HG02763 (cell line): Measurements from ENCODE around the gene HAND1.

ENCODE experiments used
- ATAC-seq: cut with Tn5 transposase; IDR thresholded peaks from one replicate; pipeline ENCODE4 v1.9.1; 2021; ENCODE audit warnings: mild to moderate bottlenecking, moderate library complexity; ENCODE audit not compliant: unreplicated experiment

The HAND1 gene

GRCh38 chr5:154478224-154478565 is at the start of gene HAND1:
TSS of gene HAND1 (minus strand) at chr5:154478227. CDS start at chr5:154478008, 219 bp downstream.
- no peak for ATAC-seq

- no peak for ATAC-seq
Observed at GRCh38 chr5:154526231-154527226, 48.5 kb upstream of the HAND1 start.

- ATAC-seq, result no peak
Observed at GRCh38 chr5:154524859-154525258, 46.8 kb upstream of the HAND1 start.

DNA sequence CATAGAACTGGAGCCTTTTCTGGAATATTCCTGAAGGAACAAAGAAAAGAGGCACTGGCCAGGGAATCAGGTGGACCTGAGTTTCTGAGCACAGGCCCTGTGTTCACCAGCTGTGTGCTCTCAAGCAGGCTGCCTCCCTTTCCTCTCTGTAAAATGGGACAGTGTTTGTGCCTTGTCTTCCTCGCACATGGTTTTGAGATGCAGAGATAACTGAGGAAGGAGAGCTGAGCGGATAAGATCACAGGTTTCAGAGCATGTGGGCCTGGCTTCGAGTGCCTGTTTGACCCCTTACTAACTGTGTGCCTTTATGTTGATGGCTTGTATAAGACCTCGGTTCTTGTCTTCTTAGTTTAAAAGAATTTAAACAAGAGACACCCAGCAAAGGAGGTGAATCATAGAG is 46.2 kb upstream of the HAND1 start:
- no peak for ATAC-seq

GRCh38 chr5:154523709-154524108 is 45.7 kb upstream of the HAND1 start:
- ATAC-seq, result no peak

DNA sequence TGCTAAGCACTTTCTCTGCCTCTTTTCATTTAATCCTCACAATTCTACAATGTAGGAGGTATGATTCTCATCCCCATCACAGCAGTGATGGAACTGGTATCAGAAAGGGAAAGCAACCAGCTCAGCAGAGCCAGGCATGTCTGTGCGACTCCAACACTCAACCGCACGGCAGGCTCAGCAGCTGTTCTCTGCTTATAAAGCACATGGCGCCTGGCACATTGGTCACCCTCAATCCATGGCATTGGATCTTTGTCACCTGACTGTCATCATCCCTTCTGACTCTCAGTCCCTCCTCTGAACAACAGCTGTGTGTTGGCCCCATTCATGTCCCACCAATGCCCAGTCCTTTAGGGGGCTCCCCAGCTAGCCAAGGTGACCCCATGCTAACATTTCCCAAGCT is 45.1 kb upstream of the HAND1 start:
- no peak for ATAC-seq

- ATAC-seq, result no peak
Observed at GRCh38 chr5:154522284-154522683, 44.3 kb upstream of the HAND1 start.

DNA sequence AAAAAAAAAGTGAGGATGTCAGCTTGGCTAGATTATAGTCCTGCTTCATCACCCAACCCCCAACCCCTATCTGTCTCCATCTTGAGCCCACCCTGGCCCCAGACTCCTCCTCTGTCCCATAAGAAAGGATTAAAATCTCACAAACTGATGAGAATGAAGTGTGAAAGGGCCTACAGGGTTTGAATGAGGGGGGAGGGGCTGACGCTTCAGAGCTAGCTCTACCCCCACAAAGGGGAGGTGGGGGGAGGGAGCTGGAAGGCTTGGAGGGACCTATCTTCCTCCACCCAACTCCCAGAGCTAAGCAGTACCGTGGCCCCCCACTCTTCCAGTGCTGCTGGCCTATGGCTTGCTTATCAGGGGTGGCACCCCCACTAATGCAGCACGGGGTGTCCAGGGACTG is 43.7 kb upstream of the HAND1 start:
- no peak for ATAC-seq

- no peak for ATAC-seq
Observed at GRCh38 chr5:154520861-154521453, 42.9 kb upstream of the HAND1 start.

DNA sequence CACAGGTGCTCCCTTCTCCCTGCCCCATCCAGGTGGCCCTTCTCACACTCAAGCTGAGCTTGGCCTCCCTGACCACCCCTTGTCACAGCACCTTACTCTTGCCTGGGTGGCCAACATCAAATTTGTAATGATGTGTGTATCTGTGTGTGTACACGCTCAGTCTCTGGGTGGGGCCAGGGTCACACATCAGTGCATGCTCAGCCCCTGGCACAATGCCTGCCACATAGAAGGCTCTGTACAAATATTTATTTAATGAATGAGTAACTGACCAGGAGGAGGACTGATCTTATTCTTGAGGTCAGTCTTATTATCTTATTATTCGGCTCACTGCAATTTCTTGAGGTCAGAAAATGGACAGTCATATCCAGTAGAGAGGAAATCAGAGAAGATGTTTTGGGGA is 41.3 kb upstream of the HAND1 start:
- no peak for ATAC-seq

GRCh38 chr5:154518438-154518867 is 40.4 kb upstream of the HAND1 start:
- no peak for ATAC-seq

DNA sequence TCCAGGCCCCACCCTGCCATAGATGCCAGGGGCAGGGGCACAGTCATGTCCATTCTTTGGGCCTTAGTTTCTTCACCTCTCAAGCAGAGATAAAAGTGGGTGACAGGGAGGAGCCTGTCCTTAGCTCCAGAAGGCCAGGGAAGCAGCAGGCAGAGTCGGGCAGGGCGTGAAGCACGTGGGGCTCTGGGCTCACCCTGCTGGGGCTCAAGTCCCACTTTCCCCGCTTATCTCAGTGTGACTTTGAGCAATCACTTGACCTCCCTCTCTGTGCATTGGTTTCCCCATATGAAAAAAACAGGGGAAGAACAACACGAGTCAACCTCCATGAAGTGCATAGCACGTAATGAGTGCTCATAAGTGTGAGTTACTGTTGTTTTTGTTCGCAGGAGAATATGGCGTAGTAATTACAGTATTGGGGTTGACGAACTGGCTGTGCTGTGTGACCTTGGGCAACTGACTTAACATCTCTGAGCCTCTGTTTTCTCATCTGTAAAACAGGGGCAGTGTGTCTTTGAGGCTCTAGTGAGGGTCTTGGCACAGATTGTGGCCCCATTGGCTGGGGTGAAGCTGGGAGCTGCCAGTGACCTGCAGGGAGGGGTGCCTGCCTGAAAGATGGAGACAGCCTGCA is 39.9 kb upstream of the HAND1 start:
- ATAC-seq, result no peak

- ATAC-seq, result no peak
Observed at GRCh38 chr5:154517181-154517580, 39.2 kb upstream of the HAND1 start.

DNA sequence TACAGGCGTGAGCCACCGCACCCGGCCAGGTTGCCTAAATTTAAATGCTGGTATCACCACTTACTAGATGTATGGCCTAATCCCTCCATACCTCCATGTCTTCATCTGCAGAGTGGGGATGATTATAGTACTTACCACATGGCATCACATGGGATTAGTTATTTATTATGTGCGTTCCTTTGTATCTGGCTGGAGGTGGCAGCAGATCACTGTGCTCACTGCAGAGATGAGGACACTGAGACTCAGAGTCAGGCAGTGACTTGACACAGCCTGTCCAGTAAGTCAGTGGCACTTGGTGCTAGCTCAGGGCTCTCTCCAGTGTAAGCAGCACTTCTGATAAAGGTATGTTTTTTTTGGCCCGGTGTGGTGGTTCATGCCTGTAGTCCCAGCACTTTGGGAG is 38.4 kb upstream of the HAND1 start:
- ATAC-seq, result no peak

DNA sequence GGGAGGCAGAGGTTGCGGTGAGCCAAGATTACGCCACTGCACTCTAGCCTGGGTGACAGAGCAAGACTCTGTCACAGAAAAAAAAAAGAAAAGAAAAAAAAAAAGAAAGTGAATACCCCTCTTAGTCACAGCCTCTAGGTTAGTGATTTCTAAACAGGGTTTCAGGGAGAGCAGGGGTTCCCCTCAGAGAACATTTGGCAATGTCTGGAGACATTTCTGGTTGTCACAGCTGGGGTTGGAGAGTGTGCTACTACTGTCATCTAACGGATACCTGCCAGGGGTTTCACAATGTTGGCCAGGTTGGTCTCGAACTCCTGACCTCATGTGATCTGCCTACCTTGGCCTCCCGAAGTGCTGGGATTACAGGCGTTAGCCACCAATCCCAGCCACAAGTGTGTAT is 37.5 kb upstream of the HAND1 start:
- ATAC-seq, result peak; percentile 61

DNA sequence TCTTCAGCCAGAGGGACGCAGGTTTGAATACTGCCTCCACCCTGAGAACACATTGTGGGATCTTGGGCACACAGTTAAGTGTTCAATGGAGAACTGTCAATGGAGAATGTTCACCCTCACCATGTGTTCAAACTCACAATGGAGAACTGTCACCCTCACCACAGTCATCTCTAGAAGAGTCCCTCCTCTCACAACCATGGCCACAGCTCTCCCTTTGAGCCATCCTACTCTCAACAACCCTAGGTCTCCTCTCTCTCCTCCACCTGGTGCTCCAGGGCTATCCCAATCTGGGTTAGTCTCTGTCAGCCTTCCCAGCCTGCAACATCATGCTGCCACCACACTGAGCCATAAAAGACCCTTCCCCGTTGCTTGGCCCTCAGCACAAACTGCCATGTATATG is 36.3 kb upstream of the HAND1 start:
- peak; percentile 40 for ATAC-seq

- peak; percentile 42 for ATAC-seq
Observed at GRCh38 chr5:154513669-154514084, 35.6 kb upstream of the HAND1 start.

DNA sequence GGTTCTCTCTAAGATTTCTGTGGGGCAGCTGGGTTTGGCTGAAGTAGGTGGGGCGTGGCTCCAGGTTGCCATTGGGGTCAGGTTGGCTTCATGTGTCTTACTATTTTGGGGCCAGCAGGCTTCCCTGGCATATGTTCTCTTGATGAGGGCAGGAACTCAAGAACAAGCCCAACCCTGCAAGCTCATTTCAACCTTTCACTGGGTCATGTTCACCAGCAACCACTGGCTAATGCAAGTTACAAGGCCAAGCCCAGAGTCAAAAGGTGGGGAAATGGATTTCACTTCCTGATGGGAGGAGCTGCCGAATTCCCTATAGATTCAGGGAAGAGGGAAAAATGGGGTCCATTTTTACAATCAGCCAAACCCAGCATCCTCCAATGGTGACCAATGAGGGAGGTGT is 34.0 kb upstream of the HAND1 start:
- ATAC-seq, result no peak

GRCh38 chr5:154509784-154510555 is 31.9 kb upstream of the HAND1 start:
- ATAC-seq, result no peak

DNA sequence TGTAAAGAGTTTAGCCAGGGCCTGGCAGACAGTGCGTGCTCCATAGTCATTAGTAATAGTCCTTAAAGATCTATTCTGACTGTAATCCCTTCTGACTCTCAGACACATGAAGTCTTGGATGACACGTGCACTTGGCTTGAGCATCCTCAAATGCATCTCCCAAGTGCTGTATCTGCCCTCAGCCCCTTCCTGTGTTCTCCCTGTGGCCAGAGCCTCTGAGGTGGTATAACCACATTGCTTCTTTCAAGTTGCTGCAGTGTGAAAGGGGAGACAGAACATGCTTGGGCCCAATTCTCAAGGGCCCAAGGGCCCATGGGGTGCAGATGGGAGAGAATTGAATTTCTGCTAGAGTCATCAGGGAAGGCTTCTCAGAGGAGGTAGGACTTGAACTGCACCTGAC is 30.1 kb upstream of the HAND1 start:
- no peak for ATAC-seq

DNA sequence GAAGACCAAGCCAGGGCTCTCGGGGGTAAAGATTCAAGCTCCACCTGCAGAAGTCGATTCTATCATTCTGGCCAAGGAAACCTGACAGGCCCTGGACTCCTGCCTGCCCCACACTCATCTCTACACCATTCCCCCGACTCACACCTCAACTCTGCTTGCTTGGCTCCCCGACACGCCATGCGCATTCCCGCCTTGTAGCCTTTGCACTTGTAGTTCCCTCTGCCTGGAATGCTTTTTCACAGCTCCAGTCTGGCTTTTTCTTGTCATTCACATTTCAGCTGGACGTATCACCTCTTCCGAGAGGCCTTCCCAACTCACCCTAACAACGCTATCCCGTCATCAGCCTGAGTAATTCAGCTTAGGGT is 28.7 kb upstream of the HAND1 start:
- no peak for ATAC-seq
